Choroid plexus epithelial cell (primary cell): Measurements from ENCODE around the gene ZMIZ2.

Experiments used
- DNase-seq: peaks from one replicate; pipeline ENCODE4 v3.0.0-alpha.2; 2010; ENCODE audit warnings: low read depth
- H3K4me3 ChIP-seq: 2 replicates; pipeline ENCODE4 v1.5.1; 2011; ENCODE audit warnings: low read depth, mild to moderate bottlenecking, control low read depth, low read length, moderate library complexity
- CTCF ChIP-seq: conservative IDR thresholded peaks from 2 replicates; pipeline ENCODE4 v1.5.1; 2011; ENCODE audit warnings: low read depth, mild to moderate bottlenecking, control low read depth, inconsistent platforms, low read length, moderate library complexity

The ZMIZ2 gene

GRCh38 chr7:44764081-44764480 is 15.4 kb downstream of the ZMIZ2 start:
- no peak for TF ChIP-seq CTCF
- H3K4me3 ChIP-seq = no peak overlapping the region
- DNase-seq = no peak

- TF ChIP-seq CTCF = peak; percentile 25
- DNase-seq = no peak
- no peak overlapping the region for H3K4me3 ChIP-seq
Observed at GRCh38 chr7:44764665-44765578, 16.3 kb downstream of the ZMIZ2 start.

GRCh38 chr7:44765579-44766415 is 17.1 kb downstream of the ZMIZ2 start:
- H3K4me3 ChIP-seq = no peak overlapping the region
- no peak for TF ChIP-seq CTCF
- no peak for DNase-seq

- H3K4me3 ChIP-seq = no peak overlapping the region
- DNase-seq = no peak
- no peak for TF ChIP-seq CTCF
Observed at GRCh38 chr7:44766416-44766801, 17.8 kb downstream of the ZMIZ2 start.

- no peak for TF ChIP-seq CTCF
- DNase-seq = no peak
- H3K4me3 ChIP-seq = no peak overlapping the region
Observed at GRCh38 chr7:44767134-44767911, 18.7 kb downstream of the ZMIZ2 start.

- H3K4me3 ChIP-seq = no peak overlapping the region
- DNase-seq = peak; percentile 87
- no peak for TF ChIP-seq CTCF
Observed at GRCh38 chr7:44767912-44768627, 19.4 kb downstream of the ZMIZ2 start.
